ENCODE measurements around the gene ACADS.

ACADS gene, protein sequence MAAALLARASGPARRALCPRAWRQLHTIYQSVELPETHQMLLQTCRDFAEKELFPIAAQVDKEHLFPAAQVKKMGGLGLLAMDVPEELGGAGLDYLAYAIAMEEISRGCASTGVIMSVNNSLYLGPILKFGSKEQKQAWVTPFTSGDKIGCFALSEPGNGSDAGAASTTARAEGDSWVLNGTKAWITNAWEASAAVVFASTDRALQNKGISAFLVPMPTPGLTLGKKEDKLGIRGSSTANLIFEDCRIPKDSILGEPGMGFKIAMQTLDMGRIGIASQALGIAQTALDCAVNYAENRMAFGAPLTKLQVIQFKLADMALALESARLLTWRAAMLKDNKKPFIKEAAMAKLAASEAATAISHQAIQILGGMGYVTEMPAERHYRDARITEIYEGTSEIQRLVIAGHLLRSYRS

DNA sequence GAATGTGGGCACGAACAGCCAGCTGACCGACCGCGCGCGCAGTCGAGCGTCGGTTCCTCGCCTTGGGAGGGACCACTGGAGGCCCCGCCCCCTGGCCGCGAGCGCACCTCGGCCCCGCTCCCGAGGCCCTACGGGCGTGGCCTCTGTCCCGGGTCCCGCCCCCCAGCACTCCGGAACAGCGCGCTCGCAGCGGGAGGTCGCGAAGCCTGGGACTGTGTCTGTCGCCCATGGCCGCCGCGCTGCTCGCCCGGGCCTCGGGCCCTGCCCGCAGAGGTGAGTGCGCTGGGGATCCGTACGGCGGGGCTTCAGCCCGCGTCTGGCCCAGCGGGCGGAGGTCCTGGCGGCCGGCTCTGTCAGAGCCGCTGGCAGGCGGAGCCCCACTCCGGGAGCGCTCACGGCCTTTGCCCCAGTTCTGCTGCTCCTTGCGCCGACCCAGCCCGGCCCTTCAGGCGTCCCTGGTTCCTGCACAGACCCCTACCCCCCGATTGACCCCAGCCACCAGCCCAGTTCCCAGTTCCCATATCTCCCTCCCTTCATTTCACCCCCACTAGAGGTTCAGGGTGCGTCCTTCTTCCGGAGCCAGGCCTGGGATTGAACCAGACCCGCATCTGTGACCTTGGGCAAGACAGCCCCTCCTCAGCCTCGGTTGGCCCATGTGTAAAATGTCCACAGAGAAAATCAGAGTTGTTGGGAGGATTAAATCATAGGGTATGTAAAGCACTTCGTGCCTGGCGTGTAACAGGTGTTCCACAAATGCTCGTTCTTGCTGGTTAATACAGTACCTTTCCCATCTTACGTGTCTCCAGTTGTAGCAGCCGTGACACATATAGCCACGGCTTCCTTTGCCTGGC is at the start of gene ACADS:
TSS of gene ACADS (plus strand) at position 168 of the 851 bp plus-strand sequence. CDS start at position 228, 60 bp downstream.
- DNase-seq: peak; percentile 92

DNA sequence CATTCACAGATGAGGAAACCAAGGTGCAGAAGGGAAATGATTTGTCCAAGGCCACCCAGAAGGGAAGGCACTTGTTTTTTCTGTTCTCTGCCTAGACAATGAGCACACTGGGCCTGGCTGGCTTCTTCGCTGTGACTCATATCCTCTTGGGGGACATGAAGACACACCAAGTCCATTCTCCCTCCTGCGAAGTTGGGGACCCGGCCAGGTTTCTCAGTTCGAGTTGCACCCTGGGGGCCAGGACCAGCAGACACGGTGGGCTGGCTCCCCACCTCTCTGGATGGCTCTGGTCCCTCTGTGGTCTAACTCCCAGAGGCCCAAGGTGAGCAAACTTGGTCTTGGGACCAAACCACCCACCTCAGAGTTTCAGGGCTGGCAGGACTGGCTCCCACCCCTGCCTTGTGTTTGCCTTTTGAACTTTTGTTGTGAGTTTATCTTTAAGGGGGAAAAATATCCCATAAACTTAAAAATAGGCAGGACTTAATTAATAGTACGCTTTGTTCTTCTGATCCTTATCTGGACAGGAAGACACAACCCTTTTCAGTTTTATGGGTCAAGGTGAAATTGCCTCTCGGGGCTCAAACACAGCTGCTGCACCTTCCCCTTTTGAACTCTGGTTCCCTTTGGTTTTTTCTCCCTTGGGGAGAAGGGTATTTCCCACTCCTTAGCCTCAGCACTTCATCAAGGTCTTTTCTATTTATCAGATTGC is 47.7 kb upstream of the ACADS start:
- no peak for DNase-seq

DNA sequence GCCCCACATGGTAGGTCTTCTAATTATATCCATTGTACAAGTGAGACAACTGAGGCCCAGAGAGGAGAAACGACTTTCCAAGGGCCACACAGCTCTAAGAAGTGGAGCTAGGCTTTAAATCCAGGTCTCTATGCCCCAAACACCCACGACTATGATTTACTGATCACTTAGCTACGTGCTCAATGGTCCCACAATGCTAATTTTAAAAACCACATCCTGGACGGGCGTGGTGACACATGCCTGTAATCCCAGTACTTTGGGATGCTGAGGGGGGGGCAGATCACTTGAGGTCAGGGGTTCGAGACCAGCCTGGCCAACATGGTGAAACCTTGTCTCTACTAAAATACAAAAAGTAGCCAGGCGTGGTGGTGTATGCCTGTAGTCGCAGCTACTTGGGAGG is 47.1 kb upstream of the ACADS start:
- DNase-seq: no peak

DNA sequence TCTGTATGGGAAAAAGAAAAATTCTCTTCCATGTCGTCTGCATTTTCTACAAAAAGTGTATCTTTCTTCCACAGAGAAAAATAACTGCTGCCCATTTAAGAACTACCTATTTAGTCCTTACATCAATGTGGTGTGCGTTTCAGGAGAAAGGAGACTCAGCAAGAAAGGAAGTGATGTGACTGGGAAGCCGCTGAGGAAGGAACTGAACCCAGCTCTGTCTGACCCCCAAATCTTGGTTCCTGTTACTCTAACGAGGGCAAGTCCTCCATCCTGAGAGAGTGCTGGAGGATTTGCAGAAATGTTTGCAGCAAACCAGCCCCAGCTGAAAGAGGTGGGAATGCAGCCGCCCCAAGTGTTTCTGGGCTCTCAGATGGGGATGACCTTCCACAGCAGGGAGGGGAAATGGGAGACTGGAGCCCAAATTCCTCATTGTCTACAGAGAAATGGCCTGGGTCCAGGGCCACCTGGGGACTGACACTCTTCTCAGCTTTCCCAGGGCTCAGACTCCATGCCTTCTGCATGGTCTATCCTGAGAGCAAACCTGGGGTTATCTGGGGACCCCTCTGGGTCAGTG is 45.4 kb upstream of the ACADS start:
- no peak for DNase-seq

DNA sequence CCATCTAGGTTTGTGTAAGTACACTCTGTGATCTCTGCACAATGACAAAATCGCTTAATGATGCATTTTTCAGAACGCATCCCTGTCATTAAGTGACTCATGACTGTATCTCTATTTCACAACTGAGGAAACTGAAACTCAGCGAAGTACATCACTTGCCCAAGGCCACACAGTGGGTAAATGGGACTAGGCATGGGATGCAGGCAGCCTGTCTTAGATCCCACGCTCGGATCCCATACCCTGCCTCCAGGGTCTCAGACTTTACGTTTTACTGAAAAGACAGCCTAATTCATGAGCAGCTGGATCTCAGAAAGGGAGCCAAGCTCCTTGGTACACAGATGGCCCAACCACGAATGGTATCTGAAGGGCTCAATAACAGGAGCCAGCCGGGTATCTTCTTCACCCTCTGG is 41.1 kb upstream of the ACADS start:
- DNase-seq: no peak

DNA sequence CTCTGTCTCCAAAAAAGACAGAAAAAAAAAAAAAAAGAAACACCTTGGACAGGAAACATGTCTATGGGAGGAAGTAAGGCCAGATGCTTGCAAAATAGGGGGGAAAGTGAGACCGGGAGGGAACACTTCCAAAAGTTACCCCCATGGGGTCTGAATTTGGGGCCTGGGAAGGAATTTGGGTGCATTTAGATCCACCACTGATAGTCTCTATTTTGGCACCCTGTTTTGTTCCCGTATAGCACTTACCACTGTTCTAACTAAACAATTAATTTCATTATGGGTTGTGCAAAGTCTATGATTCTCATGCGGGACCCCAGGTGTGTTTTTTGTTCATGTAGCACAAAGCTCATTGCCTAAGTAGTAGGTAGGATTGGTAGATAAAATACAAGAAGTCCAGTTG is 40.1 kb upstream of the ACADS start:
- DNase-seq: no peak

DNA sequence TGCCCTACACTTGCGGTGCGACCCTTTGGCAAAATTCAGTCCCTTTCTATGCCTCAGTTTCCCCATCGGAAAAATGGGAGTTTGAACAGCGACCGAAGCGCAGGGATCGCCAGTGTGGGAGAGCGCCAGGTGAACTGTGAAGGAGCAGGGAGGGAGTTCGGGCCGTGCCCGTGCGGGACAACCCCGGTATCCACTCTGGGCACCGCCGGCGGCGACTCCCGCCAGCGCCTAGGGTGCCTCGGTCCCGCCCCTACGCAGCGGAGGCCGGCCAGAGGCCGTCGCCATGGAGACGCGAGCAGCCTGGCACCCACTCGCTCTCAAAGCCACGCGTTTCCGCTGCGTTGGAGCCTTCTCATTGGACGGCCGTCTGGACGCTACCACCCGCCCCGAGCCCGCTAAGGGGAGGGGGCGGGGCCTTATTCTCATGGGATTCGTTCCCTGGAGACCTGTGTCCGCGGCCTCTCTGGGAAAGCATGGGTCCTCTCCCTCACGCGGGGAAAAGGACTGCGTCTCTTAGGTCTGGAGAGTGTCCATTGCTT is 39.4 kb upstream of the ACADS start:
- DNase-seq: peak; percentile 99

DNA sequence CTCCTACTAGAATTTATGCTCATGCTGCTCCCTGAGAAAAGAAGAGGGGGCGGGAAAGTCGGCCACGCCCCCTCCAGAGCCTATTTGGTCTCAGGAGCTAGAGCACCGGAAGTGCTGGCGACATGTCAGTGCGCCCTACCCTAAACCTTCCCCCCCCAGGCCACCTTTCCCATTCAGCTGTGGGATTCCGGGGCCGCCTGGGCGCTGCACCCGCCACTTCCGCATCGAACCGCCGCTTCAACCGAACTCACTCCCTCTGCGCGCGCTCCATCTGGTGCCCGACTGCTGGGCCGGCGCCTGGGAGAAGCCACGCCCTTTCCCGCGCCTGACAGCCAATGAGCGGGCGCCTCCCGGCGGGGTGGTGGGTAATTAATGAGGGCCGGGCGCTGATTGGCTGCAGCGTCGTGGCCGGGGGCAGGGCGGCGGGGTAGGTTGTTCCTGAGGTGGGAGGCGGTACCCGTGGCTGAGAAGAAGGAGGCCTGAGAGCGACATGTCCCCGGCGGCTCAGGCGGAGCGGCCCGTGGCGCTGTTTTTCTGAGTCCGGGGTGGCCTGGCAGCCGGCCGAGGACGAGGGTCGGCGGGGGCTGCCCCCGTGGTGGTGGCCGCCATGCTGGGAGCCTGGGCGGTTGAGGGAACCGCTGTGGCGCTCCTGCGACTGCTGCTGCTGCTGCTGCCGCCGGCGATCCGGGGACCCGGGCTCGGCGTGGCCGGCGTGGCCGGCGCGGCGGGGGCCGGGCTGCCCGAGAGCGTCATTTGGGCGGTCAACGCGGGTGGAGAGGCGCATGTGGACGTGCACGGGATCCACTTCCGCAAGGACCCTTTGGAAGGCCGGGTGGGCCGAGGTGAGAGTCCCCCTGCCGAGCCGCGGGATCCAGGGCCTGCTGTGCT is 38.7 kb upstream of the ACADS start, which contains the start of gene MLEC:
TSS of gene MLEC (plus strand) at position 460 of the 888 bp plus-strand sequence. CDS start at position 608, 148 bp downstream.
- peak; percentile 98 for DNase-seq

DNA sequence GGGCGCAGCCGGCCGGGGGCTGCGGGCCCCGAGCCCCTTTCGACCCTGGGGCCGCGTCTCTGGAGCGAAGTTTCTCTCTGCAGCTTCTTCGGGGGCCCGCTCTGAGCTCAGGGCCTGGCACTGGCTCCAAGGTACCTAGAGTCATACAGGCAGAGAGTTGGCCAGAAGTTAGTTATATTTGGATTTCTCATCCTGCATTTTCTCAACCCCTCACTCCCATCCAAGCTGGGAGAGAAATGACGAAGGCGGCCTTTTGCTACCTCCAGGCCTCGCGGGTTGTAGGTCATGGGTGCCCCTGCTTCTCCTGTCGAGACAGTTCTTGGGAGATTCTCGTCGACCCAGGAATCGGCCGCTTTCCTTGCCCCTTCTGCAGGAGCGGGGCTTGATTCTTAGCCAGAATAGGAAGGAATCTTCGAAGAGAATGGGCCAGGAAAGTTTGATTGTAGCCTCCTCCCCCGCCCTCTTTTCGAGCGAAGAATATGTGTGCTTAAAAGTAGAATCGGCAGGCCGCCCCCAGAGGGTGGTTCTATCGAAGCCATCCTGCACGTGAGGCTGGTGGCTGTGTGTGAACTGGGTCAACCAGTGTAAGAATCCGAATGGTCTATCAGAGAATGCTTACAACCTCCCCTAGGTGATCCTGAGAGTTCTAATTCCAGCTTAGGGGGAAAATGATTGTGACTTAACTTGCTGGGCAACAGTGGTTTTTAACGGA is 37.9 kb upstream of the ACADS start:
- DNase-seq: peak; percentile 21

DNA sequence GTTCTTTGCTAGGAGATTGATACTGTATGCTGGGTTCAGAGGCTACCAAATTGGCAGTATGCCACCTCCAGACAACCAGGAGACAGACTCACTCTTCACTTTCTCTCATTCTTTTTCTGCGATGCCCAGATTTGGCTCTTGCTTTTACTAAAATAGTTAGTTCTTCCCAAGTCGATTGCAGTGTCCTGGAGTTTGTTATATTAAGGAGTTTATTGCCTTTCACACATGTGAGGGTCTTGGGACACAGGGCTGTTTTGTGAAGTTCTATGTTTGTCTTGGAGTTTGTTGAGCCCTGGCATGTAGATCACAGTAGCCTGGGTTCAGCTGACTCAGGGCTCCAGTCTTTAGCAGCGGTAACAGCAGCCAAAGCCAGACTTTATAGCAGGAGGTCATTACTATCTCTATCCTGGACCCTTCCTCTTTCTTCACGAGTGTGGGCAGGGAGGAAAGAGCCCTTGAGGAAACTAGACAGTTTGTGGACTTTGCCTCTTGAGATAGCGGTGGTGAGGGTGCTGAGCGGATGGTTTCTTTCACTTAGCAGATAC is 37.0 kb upstream of the ACADS start:
- no peak for DNase-seq

DNA sequence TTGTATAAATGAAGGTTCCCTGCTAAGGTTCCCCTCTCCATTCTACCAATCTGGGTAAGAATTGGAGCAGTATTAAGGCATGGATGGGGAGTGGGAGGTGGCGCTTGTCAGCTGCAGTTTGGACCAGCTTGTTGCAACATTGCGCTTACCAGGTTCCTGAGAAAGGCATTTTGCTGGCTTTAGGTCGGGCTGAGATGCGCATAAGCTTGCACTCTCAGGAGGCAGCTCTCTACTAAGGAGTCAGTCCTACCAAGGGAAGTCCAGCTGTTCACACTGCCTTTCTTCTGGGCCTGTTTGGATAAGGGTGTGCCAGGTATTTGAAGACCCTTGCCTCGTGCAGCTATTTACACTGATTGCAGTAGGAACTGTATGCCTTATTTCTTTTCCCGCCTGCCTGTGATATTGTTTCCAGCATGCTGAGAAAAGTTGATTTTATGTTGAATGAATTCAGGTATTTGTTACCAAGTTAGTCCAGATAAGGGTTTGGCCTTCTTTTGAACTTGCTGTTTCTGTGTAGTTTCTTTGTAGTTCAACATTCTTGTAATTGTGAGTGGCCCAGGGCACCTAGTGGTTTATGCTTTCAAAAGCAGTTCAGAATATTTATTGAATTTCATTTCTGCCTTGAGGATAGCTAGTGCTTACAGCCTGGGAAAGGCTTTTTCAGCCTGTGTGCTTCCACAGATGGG is 36.1 kb upstream of the ACADS start:
- no peak for DNase-seq

DNA sequence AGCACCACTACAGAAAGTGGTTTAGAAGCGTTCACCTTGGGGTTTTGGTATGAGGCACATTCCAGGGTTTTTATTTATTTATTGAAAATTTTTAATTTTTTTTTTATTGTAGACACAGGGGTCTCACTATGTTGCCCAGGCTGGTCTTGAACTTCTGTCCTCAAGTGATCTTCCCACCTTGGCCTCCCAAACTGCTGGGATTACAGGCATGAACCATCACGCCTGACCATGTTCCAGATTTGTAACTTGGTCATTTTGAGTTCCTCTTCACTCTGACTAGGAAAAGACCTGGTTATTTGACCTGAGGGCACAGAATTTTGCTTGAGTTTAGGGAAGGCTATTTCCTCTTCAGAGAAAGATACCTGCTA is 35.6 kb upstream of the ACADS start:
- DNase-seq: no peak

DNA sequence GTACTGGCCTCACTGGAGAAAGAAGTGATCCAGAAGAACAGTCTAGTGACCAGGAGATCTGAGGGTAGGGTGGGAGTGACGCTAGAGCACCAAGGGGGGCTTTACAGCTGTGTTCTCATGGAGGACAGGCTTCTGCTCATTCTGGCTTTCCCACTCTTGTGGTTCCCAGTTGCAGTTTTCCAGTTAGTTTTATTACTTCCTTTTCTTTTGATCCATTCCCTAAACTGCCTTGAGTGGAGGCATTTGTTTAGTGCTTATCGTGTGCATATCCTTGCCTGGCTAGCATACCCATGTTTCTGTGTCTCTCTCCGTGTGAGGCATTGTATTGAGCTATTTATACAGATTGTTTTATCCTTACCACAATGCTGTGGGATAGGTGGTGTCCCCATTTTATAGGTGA is 34.6 kb upstream of the ACADS start:
- DNase-seq: no peak

DNA sequence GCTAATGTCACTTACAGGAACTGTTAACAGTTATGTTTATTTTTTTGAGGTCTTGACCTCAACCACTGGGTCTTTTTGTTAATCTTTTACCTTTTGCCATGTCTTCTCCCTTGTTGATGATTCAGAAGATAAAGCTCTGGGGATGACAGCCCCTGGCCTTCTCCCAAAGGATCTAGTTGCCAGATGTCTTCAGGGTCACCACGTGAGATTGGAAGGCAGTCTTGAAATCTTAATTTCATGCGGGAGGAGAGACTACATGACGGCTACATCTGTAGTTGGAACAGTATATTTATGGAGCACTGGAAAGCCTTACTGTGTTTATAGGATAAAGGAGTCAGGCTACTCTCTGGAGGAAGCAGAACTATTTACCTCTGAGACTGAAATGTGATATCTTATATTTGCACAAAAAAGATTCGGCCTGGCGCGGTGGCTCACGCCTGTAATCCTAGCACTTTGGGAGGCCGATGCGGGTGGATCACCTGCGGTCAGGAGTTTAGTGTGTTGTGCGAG is 33.0 kb upstream of the ACADS start:
- no peak for DNase-seq

DNA sequence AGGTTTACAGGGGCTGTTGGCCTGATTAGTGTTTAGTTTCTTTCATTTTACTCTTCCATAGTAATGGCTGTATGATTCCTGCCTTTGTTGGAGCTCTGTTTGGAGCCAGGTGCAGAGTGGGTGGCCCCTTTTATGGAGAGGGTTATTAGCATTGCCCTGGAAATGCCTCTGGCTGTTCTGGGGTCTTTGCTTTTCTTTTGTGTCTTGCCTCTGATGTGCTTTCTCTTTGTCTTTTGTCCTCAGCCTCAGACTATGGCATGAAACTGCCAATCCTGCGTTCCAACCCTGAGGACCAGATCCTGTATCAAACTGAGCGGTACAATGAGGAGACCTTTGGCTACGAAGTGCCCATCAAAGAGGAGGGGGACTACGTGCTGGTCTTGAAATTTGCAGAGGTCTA is 31.8 kb upstream of the ACADS start:
- DNase-seq: peak; percentile 65

DNA sequence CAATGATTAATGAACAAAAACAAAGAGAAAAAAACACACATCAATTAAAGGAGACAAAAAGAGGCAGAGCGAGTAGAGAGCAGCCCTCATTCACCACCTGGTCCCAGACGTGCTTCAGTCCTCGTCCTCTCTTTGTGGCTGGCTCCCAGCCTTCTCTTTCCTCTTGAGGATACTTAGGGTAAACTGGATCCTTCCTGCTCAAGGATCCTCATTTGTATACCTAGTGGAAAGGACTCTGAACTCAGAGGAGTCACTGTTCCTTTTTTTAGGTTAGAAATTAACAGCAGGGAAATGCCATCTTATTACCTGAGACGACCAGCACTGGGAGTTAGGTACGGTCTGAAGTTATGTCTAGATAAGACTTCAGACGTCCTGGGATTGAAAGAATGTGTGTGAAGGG is 29.0 kb upstream of the ACADS start:
- no peak for DNase-seq

DNA sequence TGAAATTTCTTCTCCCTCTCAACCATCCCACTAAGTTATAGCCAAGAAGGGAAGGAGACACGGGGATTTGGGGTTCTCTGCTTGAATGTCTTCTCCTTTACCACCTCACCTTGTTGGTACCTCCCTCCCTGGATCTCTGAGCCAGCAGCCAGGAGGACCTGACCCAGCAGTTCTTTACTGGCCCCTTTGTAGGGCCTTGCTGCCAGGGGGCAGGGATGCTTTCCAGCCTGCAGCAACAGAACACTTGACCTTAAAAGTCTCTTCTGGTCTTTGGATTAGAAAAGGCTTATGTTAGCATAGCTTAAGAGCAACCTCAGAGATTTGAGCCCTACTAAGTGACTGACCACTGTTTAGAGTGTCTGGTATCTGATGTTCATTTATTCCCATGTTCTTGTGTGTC is 28.3 kb upstream of the ACADS start:
- no peak for DNase-seq

DNA sequence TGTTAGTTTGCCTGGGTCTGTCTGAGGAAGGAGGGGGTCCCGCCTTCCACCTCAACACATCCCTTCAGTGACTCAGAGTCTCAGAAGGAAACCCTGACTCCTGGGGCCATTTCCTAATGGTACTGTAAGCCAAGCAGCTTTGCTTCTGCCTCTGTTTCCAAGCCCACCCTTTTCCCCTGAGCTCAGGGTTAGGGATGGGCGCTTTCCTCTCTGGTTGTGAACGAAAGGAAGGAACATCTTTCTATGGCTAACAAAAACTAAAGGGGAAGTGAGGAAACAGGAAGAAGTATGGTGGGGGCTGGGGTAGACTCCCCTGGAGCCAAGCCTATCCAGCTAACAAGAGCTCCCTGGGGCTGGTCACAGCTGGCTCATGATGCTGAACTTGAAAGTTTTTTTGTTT is 27.0 kb upstream of the ACADS start:
- no peak for DNase-seq

DNA sequence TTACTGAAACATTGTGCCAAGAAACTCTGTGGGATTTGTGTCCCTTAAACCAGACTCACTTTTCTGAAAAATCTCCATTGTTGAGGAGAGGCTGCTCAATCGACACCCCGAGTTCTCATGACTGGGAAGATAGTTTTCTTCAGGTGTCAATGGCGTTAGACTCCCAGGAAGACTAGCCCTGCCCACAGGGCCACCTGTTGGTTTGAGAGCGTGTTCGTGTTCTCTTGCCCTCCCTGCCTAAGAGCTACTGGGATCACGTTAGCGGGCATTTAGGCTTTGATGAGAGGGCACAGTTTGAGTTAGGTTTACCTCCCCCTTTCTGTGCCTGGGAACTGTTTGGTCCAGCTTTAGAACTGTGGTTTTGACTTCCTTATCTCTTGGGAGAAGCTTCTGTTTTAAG is 26.1 kb upstream of the ACADS start:
- no peak for DNase-seq

DNA sequence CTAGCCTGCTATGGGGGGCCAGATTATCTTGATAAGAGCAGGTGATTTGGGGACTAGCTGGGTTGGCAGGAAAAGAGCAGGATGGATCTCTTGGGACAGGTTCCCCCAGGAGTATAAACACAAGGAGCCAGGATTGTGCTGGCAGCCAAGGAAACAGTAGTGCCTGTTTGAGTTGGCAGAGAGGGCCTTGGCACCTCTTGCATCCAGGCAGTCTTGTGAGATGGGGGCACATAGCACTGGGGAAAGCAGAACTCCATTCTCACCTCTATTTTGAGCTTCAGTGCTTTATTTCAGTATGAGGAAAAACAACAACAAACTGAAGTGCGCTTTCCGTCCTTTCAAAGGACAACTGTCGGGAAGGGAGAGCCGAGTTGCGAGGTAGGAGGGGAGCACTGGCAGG is 24.7 kb upstream of the ACADS start:
- no peak for DNase-seq

Measured in NCI-H146 (cell line).